GDM1 (cell line): ENCODE data around the gene NXT1.
"Not testable (repeated sequence)": the region's sequence is repeated elsewhere in the genome, so short reads cannot be mapped to it uniquely, and the experiment has no call there.

Source experiments
- DNase-seq: peaks from one replicate; lab custom pipeline; 2025; lab: John Stamatoyannopoulos, UW

NXT1 gene

GRCh38 chr20:23331450-23332350, 18.9 kb upstream of the NXT1 start:
- DNase-seq = peak; percentile 15

GRCh38 chr20:23332467-23332866, 18.1 kb upstream of the NXT1 start:
- no peak for DNase-seq

DNA sequence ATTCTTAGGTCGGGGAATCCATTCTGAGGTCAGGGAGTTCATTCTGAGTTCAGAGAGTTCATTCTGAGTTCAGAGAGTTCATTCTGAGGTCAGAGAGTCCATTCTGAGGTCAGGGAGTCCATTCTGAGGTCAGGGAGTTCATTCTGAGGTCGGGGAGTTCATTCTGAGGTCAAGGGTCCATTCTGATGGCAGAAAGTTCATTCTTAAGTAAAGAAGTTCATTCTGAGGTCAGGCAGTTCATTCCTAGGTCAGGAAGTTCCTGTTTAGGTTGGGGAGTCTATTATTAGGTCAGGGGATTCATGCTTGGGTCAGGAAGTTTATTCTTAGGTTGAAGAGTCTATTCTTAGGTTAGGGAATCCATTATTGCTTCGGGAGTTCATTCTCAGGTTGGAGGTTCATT, 16.5 kb upstream of the NXT1 start:
- DNase-seq = no peak

GRCh38 chr20:23335521-23335920, 15.1 kb upstream of the NXT1 start:
- no peak for DNase-seq

- no peak for DNase-seq
Measured at GRCh38 chr20:23336476-23336875, 14.1 kb upstream of the NXT1 start.

DNA sequence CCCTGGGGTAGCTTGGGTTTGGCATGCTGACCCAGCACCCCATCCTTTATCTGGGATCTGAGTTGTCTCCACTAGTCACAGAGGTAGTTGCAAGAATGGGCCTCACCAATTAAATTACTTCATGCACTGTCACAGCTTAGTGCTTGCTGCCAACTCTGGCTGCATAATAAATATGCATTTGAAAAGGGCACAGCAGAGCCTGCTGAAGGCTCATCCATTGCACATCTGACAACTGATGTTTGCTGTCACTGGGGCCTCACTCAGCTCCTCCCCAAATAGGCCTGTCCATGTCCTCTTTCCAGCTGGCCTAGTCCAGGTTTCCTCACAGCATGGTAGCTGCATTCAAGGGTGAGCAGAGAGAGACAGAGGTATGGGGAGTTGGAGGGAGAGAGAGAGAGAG, 13.3 kb upstream of the NXT1 start:
- no peak for DNase-seq

GRCh38 chr20:23339986-23340385, 10.6 kb upstream of the NXT1 start:
- no peak for DNase-seq

DNA sequence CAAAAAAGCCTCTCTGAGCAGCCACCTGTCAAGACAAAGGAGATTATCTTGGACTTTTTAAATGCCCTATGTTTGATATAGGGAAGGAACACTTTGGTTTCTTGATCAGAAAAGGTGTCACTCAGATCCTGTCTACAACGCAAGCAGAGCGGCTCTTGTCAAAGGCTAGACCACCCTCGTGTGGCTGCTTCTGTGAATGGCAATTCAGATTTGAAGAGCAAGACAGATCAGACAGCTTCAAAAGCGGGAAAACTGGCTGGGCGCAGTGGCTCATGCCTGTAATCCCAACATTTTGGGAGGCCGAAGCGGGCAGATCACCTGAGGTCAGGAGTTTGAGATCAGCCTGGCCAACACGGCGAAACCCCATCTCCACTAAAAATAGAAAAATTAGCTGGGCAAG, 10.1 kb upstream of the NXT1 start:
- peak; percentile 57 for DNase-seq

GRCh38 chr20:23341073-23341472, 9.5 kb upstream of the NXT1 start:
- no peak for DNase-seq

DNA sequence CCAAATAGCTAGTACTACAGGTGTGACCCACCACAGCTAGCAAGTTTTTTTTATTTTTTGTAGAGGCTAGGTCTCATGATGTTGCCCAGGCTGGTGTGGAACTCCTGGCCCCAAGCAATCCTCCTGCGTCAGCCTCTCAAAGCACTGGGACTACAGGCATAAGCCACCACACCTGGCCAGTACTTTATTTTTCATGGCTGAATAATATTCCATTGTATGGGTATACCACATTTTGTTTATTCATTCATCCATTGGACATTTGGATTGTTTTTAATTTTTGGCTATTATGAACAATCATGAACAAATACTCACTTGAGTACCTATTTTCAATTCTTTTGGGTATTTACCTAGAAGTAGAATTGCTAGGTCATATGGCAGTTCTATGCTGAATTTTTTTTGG, 7.0 kb upstream of the NXT1 start:
- no peak for DNase-seq

- DNase-seq = peak; percentile 23
Measured at GRCh38 chr20:23344336-23344735, 6.3 kb upstream of the NXT1 start.

DNA sequence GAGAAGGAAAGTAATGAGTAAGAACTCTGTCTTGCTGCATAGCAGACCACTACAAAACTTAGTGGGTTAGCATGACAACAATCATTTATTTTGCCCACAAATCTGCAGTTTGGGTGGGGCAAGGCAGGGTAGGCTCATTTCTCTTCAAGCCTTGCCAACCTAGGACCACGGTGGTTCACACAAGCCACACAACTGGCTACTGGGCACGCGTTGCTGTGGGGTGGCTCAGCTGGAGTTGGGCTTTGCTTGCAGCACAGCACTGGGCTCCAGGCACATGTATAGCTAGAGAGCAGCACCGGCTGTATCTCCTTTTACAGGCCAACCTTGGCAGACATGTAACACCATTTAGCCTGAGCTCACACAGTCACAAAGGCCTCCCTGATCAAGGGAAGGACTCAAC, 4.6 kb upstream of the NXT1 start:
- no peak for DNase-seq

DNA sequence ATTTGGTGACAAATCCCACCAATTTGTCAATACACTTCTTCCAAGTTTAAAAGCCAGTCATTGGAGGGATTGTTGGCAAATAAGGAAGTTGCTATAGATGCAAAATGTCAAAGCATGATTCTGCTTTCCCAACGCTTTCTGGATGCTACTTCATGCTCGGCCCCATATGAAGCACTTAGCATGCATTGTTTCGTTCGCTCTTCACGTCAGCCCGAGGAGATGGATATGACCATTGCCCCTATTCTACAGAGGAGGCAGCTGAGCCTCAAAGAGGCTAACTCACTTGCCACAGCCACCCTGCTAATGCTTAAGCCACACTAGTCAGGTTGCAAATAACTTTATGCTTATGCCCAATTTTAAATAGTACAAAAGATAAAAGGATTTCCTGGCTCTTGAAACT, 2.8 kb upstream of the NXT1 start:
- no peak for DNase-seq

GRCh38 chr20:23348510-23348909, 2.1 kb upstream of the NXT1 start:
- not testable (repeated sequence) for DNase-seq

- peak; percentile 88 for DNase-seq
Measured at GRCh38 chr20:23349338-23350195, 1.0 kb upstream of the NXT1 start.

DNA sequence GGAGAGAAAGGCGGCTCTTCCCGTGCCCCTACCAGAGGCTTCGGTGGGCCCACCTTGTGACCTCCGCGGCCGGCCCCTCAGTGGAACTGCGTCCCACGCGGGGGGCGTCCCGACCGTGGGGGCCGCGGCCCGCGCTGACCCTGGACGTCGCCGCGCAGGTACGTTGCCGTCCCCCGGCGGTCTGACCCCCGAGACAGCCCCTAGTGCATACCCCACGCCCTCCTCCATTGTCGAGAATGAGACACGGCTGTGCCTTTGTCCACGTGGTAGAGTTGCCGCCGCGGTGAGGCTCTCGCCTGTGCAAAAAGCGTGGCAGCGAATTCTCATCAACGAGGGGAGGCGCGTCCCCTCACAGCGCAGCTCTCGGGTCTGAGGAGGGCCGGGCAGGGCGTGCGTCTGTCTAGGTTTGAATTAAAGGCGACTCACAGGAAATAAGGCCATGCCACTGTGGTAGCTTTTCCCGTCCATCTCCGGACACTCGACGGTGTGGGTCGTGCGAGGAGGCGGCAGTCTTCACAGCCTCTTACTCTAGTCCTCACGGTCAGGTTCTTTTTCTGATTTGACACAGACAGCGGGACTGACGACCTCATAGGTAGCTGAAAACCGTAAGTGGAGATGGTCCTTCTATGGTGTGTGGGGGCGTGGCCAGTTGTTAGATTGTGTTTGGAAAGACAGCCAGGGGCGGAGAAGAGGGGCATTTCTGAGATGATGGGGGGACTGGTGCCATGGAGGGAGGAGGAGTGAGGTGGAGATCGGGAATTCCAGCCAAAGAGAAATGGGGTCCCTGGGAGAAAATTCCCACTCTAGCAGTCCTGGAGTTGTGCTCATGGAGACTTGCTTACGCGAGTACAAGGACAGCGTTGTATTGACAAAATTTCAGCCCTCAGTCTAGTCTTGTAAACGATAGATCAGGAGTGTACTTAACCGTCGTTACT, 580 bp downstream of the NXT1 start:
- no peak for DNase-seq

GRCh38 chr20:23356203-23356602, 5.6 kb downstream of the NXT1 start:
- DNase-seq = no peak

GRCh38 chr20:23357767-23358562, 7.4 kb downstream of the NXT1 start:
- peak; percentile 99 for DNase-seq

DNA sequence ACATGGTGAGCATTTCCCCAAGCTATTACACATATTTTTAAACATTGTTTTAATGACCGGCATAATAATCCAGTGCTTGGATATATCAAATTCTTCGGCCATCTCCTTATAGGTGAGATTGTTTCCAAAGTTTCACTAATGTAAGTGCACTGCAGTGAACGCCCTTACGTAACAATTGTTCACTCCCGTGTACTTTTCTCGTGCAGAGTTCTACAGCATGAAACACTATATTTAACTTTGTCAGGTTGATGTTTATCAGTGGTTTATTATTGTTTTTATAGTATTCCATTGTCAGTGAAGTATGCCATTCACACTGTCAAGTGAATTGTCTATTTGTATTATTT, 7.9 kb downstream of the NXT1 start:
- no peak for DNase-seq

DNA sequence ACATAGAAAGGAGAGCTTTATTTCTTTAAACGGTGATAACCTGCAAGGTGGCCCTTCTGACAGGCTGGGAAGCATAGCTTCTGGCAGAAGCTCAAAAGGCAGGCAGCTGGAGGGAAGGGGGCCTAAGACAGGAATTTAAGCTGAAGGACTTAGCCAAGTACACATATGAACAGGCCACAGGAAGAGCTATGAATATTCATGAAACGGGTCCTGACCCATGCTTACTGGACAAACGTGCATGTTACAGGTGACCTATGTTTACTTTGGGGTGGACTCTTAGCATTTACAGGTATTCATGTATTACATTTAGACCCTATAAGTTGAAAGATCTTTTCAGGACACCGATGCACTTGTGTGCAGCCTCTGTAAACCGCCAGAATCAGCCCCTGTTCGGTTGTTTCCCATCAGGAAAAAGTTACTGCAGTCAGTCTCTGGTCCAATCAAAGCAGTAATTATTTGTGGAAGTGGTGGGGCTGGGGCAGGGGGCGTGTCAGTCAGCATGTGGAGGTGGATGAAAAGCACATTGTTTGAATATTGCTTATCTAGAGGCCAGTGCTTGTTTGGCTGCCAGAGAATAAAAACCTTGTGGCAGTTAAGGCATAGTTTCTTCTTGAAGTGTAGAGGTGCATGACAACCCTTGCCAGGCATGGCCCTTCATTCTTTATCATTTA, 8.5 kb downstream of the NXT1 start:
- DNase-seq = no peak

DNA sequence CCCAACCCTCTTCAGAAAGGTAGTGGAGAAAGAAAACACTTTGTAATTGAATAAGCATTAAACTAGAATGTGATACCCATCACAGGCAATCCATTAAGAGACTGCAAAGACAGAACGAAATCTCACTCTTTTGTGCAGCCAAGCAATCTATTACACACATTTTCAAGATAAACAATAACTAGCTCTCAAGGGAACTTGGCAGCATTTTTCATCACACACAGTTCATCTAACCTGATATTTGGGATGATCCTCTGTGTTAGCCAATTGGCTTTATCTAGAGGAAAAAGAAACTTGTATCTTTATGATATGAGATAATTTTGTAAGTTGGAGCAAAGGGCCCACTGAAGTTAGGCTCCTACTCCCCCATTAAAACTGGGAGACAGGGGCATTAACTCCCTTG, 9.9 kb downstream of the NXT1 start:
- DNase-seq = no peak
